Measurements from ENCODE around the gene ZNF530. TPM values are rescaled to one million over a fixed set of nuclear protein-coding genes. Genes with fewer than 3 reads are reported as not detected.

ZNF530 gene
- total RNA-seq, 1 experiment from 2014 or later = 8.6 TPM

GRCh38 chr19:57578487-57579205 lies 21.0 kb upstream of the ZNF530 start, which contains the start of gene ZNF416:
ZNF416 (minus strand) TSS chr19:57578911; CDS start chr19:57578704, 207 bp downstream.
- peak in 1 of 2 experiments; percentile 43 for TF ChIP-seq CTCF (IDR thresholded peaks at IDR 0.05; ENCODE audit: insufficient read depth in 1 of 2, low read depth in 1 of 2, low read length in 1 of 2, severe bottlenecking in 1 of 2, unreplicated experiment in 1 of 2)
- TSS peak; percentile 58 for BruUV-seq (replicated peaks)
- Mint-ChIP-seq H3K36me3 (ENCODE audit: insufficient read depth, unreplicated experiment) (peaks cover 34% of the 10 kb centered on the region), H3K9me3 (ENCODE audit: unreplicated experiment) (peaks cover 45% of the 10 kb centered on the region), H3K4me1 (ENCODE audit: low read depth, unreplicated experiment) (no peaks in the 10 kb centered on the region), H3K27me3 (ENCODE audit: insufficient read depth, unreplicated experiment) (no peaks in the 10 kb centered on the region), H3K4me3 (ENCODE audit: unreplicated experiment) (peak within 1 kb of the TSS; percentile 77), H3K27ac (ENCODE audit: unreplicated experiment) (peak within 1 kb of the TSS; percentile 37)
- H3K9me3 ChIP-seq = 0 out of 2 replicates have a peak, but pooled peaks cover 3% of the 10 kb centered on the region
- POLR2A ChIA-PET = no interaction called here
- H3K27me3 ChIP-seq (replicated peaks; ENCODE audit: control insufficient read depth, insufficient read depth, low read length) = no peaks in the 10 kb centered on the region
- H3K36me3 ChIP-seq (ENCODE audit: control insufficient read depth, insufficient read depth, low read length) = peaks cover 8% of the 10 kb centered on the region; the same call in 1 of the 2 replicates
- intact Hi-C loops (cut with micrococcal nuclease; ENCODE audit: unreplicated experiment) = loop anchor here (1.0 to 5.0 kb wide), 8 partner anchors 19 to 338 kb away; partner anchors contain the start of genes ZNF211, ZNF417, ZNF530 and ZNF550
- CTCF ChIA-PET = no interaction called here
- peak within 1 kb of the TSS; percentile 83 for H3K4me3 ChIP-seq (ENCODE audit: low read depth, low read length)
- DNase-seq = peak; percentile 97 to 98
- H3K4me1 ChIP-seq = no peaks in the 10 kb centered on the region

- BruUV-seq (replicated peaks) = no TSS peak
- H3K27me3 ChIP-seq (replicated peaks; ENCODE audit: control insufficient read depth, insufficient read depth, low read length) = no peaks in the 10 kb centered on the region
- Mint-ChIP-seq H3K27ac (ENCODE audit: unreplicated experiment) (no peak overlapping the region), H3K4me1 (ENCODE audit: low read depth, unreplicated experiment) (no peaks in the 10 kb centered on the region), H3K27me3 (ENCODE audit: insufficient read depth, unreplicated experiment) (no peaks in the 10 kb centered on the region), H3K36me3 (ENCODE audit: insufficient read depth, unreplicated experiment) (no peaks in the 10 kb centered on the region), H3K9me3 (ENCODE audit: unreplicated experiment) (peaks cover 35% of the 10 kb centered on the region), H3K4me3 (ENCODE audit: unreplicated experiment) (no peak overlapping the region)
- CTCF ChIA-PET = no interaction called here
- H3K4me3 ChIP-seq (ENCODE audit: low read depth, low read length) = no peak overlapping the region
- no peak for DNase-seq
- POLR2A ChIA-PET = no interaction called here
- H3K4me1 ChIP-seq = no peaks in the 10 kb centered on the region
- no peak for TF ChIP-seq CTCF (IDR thresholded peaks at IDR 0.05; ENCODE audit: insufficient read depth in 1 of 2, low read depth in 1 of 2, low read length in 1 of 2, severe bottlenecking in 1 of 2, unreplicated experiment in 1 of 2)
- H3K36me3 ChIP-seq (ENCODE audit: control insufficient read depth, insufficient read depth, low read length) = no peaks in the 10 kb centered on the region
- intact Hi-C loops (cut with micrococcal nuclease; ENCODE audit: unreplicated experiment) = no loop called here
- no peaks in the 10 kb centered on the region for H3K9me3 ChIP-seq
Observed at GRCh38 chr19:57583104-57583520, 16.6 kb upstream of the ZNF530 start.

GRCh38 chr19:57583521-57584416 lies 15.9 kb upstream of the ZNF530 start, which contains the start of gene ZIK1:
ZIK1 (plus strand) TSS chr19:57584145; CDS start chr19:57584357, 212 bp downstream.
- H3K27me3 ChIP-seq (replicated peaks; ENCODE audit: control insufficient read depth, insufficient read depth, low read length) = no peaks in the 10 kb centered on the region
- ChIA-PET POLR2A (no interaction called here), CTCF (no interaction called here)
- Mint-ChIP-seq H3K4me3 (ENCODE audit: unreplicated experiment) (no peak within 1 kb of the TSS), H3K27ac (ENCODE audit: unreplicated experiment) (no peak within 1 kb of the TSS), H3K4me1 (ENCODE audit: low read depth, unreplicated experiment) (no peaks in the 10 kb centered on the region), H3K27me3 (ENCODE audit: insufficient read depth, unreplicated experiment) (no peaks in the 10 kb centered on the region), H3K36me3 (ENCODE audit: insufficient read depth, unreplicated experiment) (no peaks in the 10 kb centered on the region), H3K9me3 (ENCODE audit: unreplicated experiment) (peaks cover 42% of the 10 kb centered on the region)
- H3K9me3 ChIP-seq = no peaks in the 10 kb centered on the region
- no peak for DNase-seq
- no peaks in the 10 kb centered on the region for H3K4me1 ChIP-seq
- no peak within 1 kb of the TSS for H3K4me3 ChIP-seq (ENCODE audit: low read depth, low read length)
- intact Hi-C loops (cut with micrococcal nuclease; ENCODE audit: unreplicated experiment) = no loop called here
- no TSS peak for BruUV-seq (replicated peaks)
- TF ChIP-seq CTCF (IDR thresholded peaks at IDR 0.05; ENCODE audit: insufficient read depth in 1 of 2, low read depth in 1 of 2, low read length in 1 of 2, severe bottlenecking in 1 of 2, unreplicated experiment in 1 of 2) = no peak
- H3K36me3 ChIP-seq (ENCODE audit: control insufficient read depth, insufficient read depth, low read length) = no peaks in the 10 kb centered on the region

Data from Caco-2 (cell line).